ENCODE results near the gene CLTA. TPM values are rescaled to one million over a fixed set of nuclear protein-coding genes. Genes with fewer than 3 reads are reported as not detected.
A peak's percentile ranks its signal among the peaks of the same experiment; 100 is the strongest.
"Not testable (repeated sequence)": the region's sequence is repeated elsewhere in the genome, so short reads cannot be mapped to it uniquely, and the experiment has no call there.

Gene CLTA
- total and polyA plus RNA-seq, 4 experiments from 2014 or later, result 46.0 to 106 (median 71.1) TPM

DNA sequence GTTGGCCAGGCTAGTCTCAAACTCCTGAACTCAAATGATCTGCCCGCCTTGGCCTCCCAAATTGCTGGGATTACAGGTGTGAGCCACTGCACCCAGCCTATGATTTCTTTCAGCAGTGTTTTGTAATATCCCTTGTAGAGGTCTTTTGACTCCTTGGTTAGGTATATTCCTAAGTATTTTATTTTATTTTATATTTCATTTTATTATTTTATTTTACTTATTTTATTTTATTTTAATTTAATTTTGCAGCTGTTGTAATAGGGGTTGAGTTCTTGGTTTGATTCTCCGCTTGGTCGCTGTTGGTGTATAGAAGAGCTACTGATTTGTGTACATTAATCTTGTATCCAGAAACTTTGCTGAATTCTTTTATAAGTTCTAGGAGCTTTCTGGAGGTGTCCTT lies 49.0 kb downstream of the CLTA start:
- H3K27ac ChIP-seq (ENCODE audit: low read depth, low read length); POLR2A ChIA-PET (ENCODE audit: partially characterized antibody); DNase-seq; H3K27ac Mint-ChIP-seq; H3K27me3 Mint-ChIP-seq; H3K9me3 Mint-ChIP-seq; H3K4me3 ChIP-seq (ENCODE audit: low read length in 2 of 2); intact Hi-C loops (cut with micrococcal nuclease); H3K4me3 Mint-ChIP-seq; H3K4me1 ChIP-seq (ENCODE audit: insufficient read depth, low read length); H3K9me3 ChIP-seq (ENCODE audit: control insufficient read depth in 1 of 2, low read length in 2 of 2); H3K27me3 ChIP-seq (ENCODE audit: insufficient read depth, low read length); H3K36me3 ChIP-seq (ENCODE audit: insufficient read depth, low read length); H3K4me1 Mint-ChIP-seq: not testable (repeated sequence)
- H3K36me3 Mint-ChIP-seq, result peaks cover 34 to 44% of the 10 kb centered on the region in 2 donors
- CTCF ChIA-PET (ENCODE audit: partially characterized antibody), result interaction anchor here (0.9 to 1.5 kb wide), 2 partner anchors 8 to 89 kb away, joined by 3 to 5 read pairs; no protein-coding TSS in a partner anchor

GRCh38 chr9:36245906-36246305 lies 55.2 kb downstream of the CLTA start:
- Mint-ChIP-seq H3K27me3 (no peaks in the 10 kb centered on the region), H3K4me3 (no peak overlapping the region), H3K9me3 (no peaks in the 10 kb centered on the region), H3K4me1 (peaks cover 6 to 20% (median 12%) of the 10 kb centered on the region in 4 donors), H3K27ac (peak overlapping the region in 1 of 7 donors; percentile 30), H3K36me3 (peaks cover 19 to 32% of the 10 kb centered on the region in 2 donors)
- Histone ChIP-seq H3K27ac (ENCODE audit: low read depth, low read length) (no peak overlapping the region), H3K36me3 (ENCODE audit: insufficient read depth, low read length) (peaks cover 15% of the 10 kb centered on the region), H3K27me3 (ENCODE audit: insufficient read depth, low read length) (no peaks in the 10 kb centered on the region), H3K4me3 (ENCODE audit: low read length in 2 of 2) (no peak overlapping the region), H3K4me1 (ENCODE audit: insufficient read depth, low read length) (no peaks in the 10 kb centered on the region), H3K9me3 (ENCODE audit: control insufficient read depth in 1 of 2, low read length in 2 of 2) (no peaks in the 10 kb centered on the region)
- ChIA-PET CTCF (ENCODE audit: partially characterized antibody) (interaction anchor here (0.8 to 1.0 kb wide), 3 partner anchors 33 to 83 kb away, joined by 3 to 6 read pairs (median 3); no protein-coding TSS in a partner anchor), POLR2A (ENCODE audit: partially characterized antibody) (no interaction called here)
- intact Hi-C loops (cut with micrococcal nuclease), result no loop called here
- no peak for DNase-seq

- H3K9me3 Mint-ChIP-seq, result no peaks in the 10 kb centered on the region
- DNase-seq, result no peak
- CTCF ChIA-PET (ENCODE audit: partially characterized antibody), result interaction anchor here (0.7 to 6.3 kb wide), 8 partner anchors 8 to 481 kb away, joined by 3 to 113 read pairs (median 3); partner anchors contain the start of genes CLTA and GNE
- Histone ChIP-seq H3K9me3 (ENCODE audit: control insufficient read depth in 1 of 2, low read length in 2 of 2) (no peaks in the 10 kb centered on the region), H3K4me1 (ENCODE audit: insufficient read depth, low read length) (no peaks in the 10 kb centered on the region), H3K27me3 (ENCODE audit: insufficient read depth, low read length) (no peaks in the 10 kb centered on the region), H3K4me3 (ENCODE audit: low read length in 2 of 2) (no peak overlapping the region), H3K27ac (ENCODE audit: low read depth, low read length) (no peak overlapping the region), H3K36me3 (ENCODE audit: insufficient read depth, low read length) (peaks cover 15% of the 10 kb centered on the region)
- no peaks in the 10 kb centered on the region for H3K27me3 Mint-ChIP-seq
- no peak overlapping the region for H3K27ac Mint-ChIP-seq
- POLR2A ChIA-PET (ENCODE audit: partially characterized antibody), result no interaction called here
- H3K4me1 Mint-ChIP-seq, result peaks cover 9 to 20% (median 14%) of the 10 kb centered on the region in 4 donors
- H3K36me3 Mint-ChIP-seq, result peaks cover 18 to 32% of the 10 kb centered on the region in 2 donors
- intact Hi-C loops (cut with micrococcal nuclease), result no loop called here
- H3K4me3 Mint-ChIP-seq, result no peak overlapping the region
Measured at GRCh38 chr9:36247356-36247755, 56.6 kb downstream of the CLTA start.

GRCh38 chr9:36248061-36248460 lies 57.3 kb downstream of the CLTA start:
- H3K4me1 ChIP-seq (ENCODE audit: insufficient read depth, low read length); H3K9me3 Mint-ChIP-seq; H3K27me3 ChIP-seq (ENCODE audit: insufficient read depth, low read length); H3K27me3 Mint-ChIP-seq; H3K9me3 ChIP-seq (ENCODE audit: control insufficient read depth in 1 of 2, low read length in 2 of 2); H3K4me3 ChIP-seq (ENCODE audit: low read length in 2 of 2); H3K4me3 Mint-ChIP-seq; H3K27ac ChIP-seq (ENCODE audit: low read depth, low read length): not testable (repeated sequence)
- peaks cover 15% of the 10 kb centered on the region for H3K36me3 ChIP-seq (ENCODE audit: insufficient read depth, low read length)
- POLR2A ChIA-PET (ENCODE audit: partially characterized antibody), result interaction anchor here (0.7 to 2.6 kb wide), 3 partner anchors 10 to 89 kb away, joined by 3 to 8 read pairs (median 4); partner anchors contain the start of gene GNE
- peaks cover 17 to 31% of the 10 kb centered on the region in 2 donors for H3K36me3 Mint-ChIP-seq
- H3K4me1 Mint-ChIP-seq, result peaks cover 9 to 20% (median 14%) of the 10 kb centered on the region in 4 donors
- H3K27ac Mint-ChIP-seq, result peak overlapping the region in 4 of 7 donors; percentile 30 to 68 (median 55)
- intact Hi-C loops (cut with micrococcal nuclease), result loop anchor here (1.0 kb wide), 1 partner anchor 81 kb away; no protein-coding TSS in a partner anchor
- peak in 4 of 5 donors; percentile 26 to 47 (median 30) for DNase-seq
- CTCF ChIA-PET (ENCODE audit: partially characterized antibody), result interaction anchor here (0.7 to 6.3 kb wide), 11 partner anchors 8 to 480 kb away, joined by 3 to 113 read pairs (median 4); partner anchors contain the start of genes CLTA and GNE

GRCh38 chr9:36249189-36249588 lies 58.5 kb downstream of the CLTA start:
- Mint-ChIP-seq H3K4me3 (no peak overlapping the region), H3K9me3 (no peaks in the 10 kb centered on the region), H3K27me3 (no peaks in the 10 kb centered on the region), H3K36me3 (peaks cover 14 to 23% of the 10 kb centered on the region in 2 donors), H3K4me1 (peaks cover 9 to 20% (median 14%) of the 10 kb centered on the region in 4 donors), H3K27ac (no peak overlapping the region)
- Histone ChIP-seq H3K9me3 (ENCODE audit: control insufficient read depth in 1 of 2, low read length in 2 of 2) (no peaks in the 10 kb centered on the region), H3K4me1 (ENCODE audit: insufficient read depth, low read length) (no peaks in the 10 kb centered on the region), H3K36me3 (ENCODE audit: insufficient read depth, low read length) (peaks cover 15% of the 10 kb centered on the region), H3K27ac (ENCODE audit: low read depth, low read length) (no peak overlapping the region), H3K4me3 (ENCODE audit: low read length in 2 of 2) (no peak overlapping the region), H3K27me3 (ENCODE audit: insufficient read depth, low read length) (no peaks in the 10 kb centered on the region)
- intact Hi-C loops (cut with micrococcal nuclease), result no loop called here
- no peak for DNase-seq
- ChIA-PET POLR2A (ENCODE audit: partially characterized antibody) (interaction anchor here (1.1 to 2.6 kb wide), 2 partner anchors 9 to 83 kb away, joined by 3 to 8 read pairs; partner anchors contain the start of gene GNE), CTCF (ENCODE audit: partially characterized antibody) (interaction anchor here (1.2 to 6.3 kb wide), 4 partner anchors 10 to 80 kb away, joined by 4 to 113 read pairs (median 8); partner anchors contain the start of gene GNE)

DNA sequence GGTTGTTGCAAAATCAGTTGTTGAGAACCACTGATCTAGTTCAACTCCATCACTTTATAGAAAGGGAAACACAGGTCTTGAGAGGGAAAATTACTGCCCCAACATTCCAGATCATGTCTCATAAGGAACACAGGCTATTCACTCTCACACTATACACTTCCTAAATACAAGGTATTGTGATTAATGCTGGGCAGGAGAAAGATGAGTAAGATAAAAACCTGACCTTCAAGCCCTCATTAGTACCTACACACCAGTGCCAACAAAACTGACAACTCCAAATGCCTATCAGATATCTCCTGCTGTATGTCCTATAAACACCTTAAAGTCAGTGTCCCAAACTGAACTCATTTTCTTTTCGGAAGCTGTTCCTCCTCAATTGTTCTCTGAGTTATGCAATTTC lies 59.4 kb downstream of the CLTA start:
- POLR2A ChIA-PET (ENCODE audit: partially characterized antibody), result interaction anchor here (0.6 to 2.6 kb wide), 2 partner anchors 8 to 99 kb away, joined by 4 to 8 read pairs; partner anchors contain the start of gene GNE
- Histone ChIP-seq H3K36me3 (ENCODE audit: insufficient read depth, low read length) (peaks cover 15% of the 10 kb centered on the region), H3K27ac (ENCODE audit: low read depth, low read length) (no peak overlapping the region), H3K4me3 (ENCODE audit: low read length in 2 of 2) (no peak overlapping the region), H3K9me3 (ENCODE audit: control insufficient read depth in 1 of 2, low read length in 2 of 2) (no peaks in the 10 kb centered on the region), H3K4me1 (ENCODE audit: insufficient read depth, low read length) (no peaks in the 10 kb centered on the region), H3K27me3 (ENCODE audit: insufficient read depth, low read length) (no peaks in the 10 kb centered on the region)
- H3K27me3 Mint-ChIP-seq, result no peaks in the 10 kb centered on the region
- H3K27ac Mint-ChIP-seq, result peak overlapping the region in 1 of 7 donors; percentile 69
- intact Hi-C loops (cut with micrococcal nuclease), result no loop called here
- H3K4me3 Mint-ChIP-seq, result no peak overlapping the region
- H3K36me3 Mint-ChIP-seq, result peaks cover 14 to 21% of the 10 kb centered on the region in 2 donors
- DNase-seq, result no peak
- no peaks in the 10 kb centered on the region for H3K9me3 Mint-ChIP-seq
- H3K4me1 Mint-ChIP-seq, result peaks cover 9 to 20% (median 14%) of the 10 kb centered on the region in 4 donors
- CTCF ChIA-PET (ENCODE audit: partially characterized antibody), result interaction anchor here (3.0 to 6.3 kb wide), 2 partner anchors 9 to 79 kb away, joined by 12 to 113 read pairs; partner anchors contain the start of gene GNE

DNA sequence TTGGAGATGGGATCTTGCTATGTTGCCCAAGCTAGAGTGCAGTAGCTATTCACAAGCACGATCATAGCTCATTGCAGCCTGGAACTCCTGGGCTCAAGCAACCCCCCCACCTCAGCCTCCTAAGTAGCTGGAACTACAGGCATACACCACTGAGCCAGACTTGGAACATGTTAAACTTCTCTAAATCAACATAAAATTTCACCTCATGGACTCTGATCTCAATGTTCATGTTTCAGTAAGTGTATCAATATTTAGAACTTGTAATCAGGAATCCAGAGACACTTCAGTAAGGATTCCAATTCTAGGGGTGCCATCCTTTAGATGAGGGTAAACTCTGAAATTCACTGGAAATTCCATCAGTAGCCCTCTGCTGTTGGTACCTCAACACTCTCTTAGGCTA lies 60.7 kb downstream of the CLTA start:
- Mint-ChIP-seq H3K27me3 (no peaks in the 10 kb centered on the region), H3K9me3 (no peaks in the 10 kb centered on the region), H3K27ac (no peak overlapping the region), H3K4me3 (no peak overlapping the region), H3K36me3 (peaks cover 8 to 14% of the 10 kb centered on the region in 2 donors), H3K4me1 (peaks cover 11 to 18% (median 14%) of the 10 kb centered on the region in 4 donors)
- Histone ChIP-seq H3K36me3 (ENCODE audit: insufficient read depth, low read length) (peaks cover 8% of the 10 kb centered on the region), H3K27ac (ENCODE audit: low read depth, low read length) (no peak overlapping the region), H3K4me3 (ENCODE audit: low read length in 2 of 2) (no peak overlapping the region), H3K9me3 (ENCODE audit: control insufficient read depth in 1 of 2, low read length in 2 of 2) (no peaks in the 10 kb centered on the region), H3K4me1 (ENCODE audit: insufficient read depth, low read length) (no peaks in the 10 kb centered on the region), H3K27me3 (ENCODE audit: insufficient read depth, low read length) (no peaks in the 10 kb centered on the region)
- ChIA-PET POLR2A (ENCODE audit: partially characterized antibody) (no interaction called here), CTCF (ENCODE audit: partially characterized antibody) (interaction anchor here (1.1 to 6.3 kb wide), 2 partner anchors 78 to 127 kb away, joined by 3 to 113 read pairs; no protein-coding TSS in a partner anchor)
- intact Hi-C loops (cut with micrococcal nuclease), result no loop called here
- no peak for DNase-seq

Data from CD4-positive, alpha-beta memory T cell (primary cell).